Fibroblast of pulmonary artery (primary cell): ENCODE measurements around the gene UGT1A7.

Experiments used
- DNase-seq: peaks from one replicate; pipeline ENCODE4 v3.0.0-alpha.2; 2010; ENCODE audit warnings: low read depth
- H3K4me3 ChIP-seq: replicated peaks from 2 replicates; pipeline ENCODE4 v1.5.1; 2011; ENCODE audit warnings: low read depth, mild to moderate bottlenecking, control low read depth, low read length, moderate library complexity
- CTCF ChIP-seq: IDR thresholded peaks from 2 replicates; pipeline ENCODE4 v1.5.1; 2011; ENCODE audit warnings: mild to moderate bottlenecking, control low read depth, low read length, inconsistent platforms; ENCODE audit errors: missing control alignments

UGT1A7 gene

GRCh38 chr2:233764264-233764663, 82.6 kb downstream of the UGT1A7 start:
- DNase-seq = peak; percentile 66
- TF ChIP-seq CTCF = no peak
- H3K4me3 ChIP-seq = no peak overlapping the region

GRCh38 chr2:233764761-233765160, 83.1 kb downstream of the UGT1A7 start:
- no peak for TF ChIP-seq CTCF
- no peak for DNase-seq
- H3K4me3 ChIP-seq = no peak overlapping the region

GRCh38 chr2:233766416-233766815, 84.7 kb downstream of the UGT1A7 start:
- H3K4me3 ChIP-seq = no peak overlapping the region
- no peak for DNase-seq
- no peak for TF ChIP-seq CTCF

GRCh38 chr2:233768076-233768475, 86.4 kb downstream of the UGT1A7 start:
- TF ChIP-seq CTCF = no peak
- no peak for DNase-seq
- no peak overlapping the region for H3K4me3 ChIP-seq

- no peak for TF ChIP-seq CTCF
- no peak for DNase-seq
- H3K4me3 ChIP-seq = no peak overlapping the region
Measured at GRCh38 chr2:233769260-233769659, 87.6 kb downstream of the UGT1A7 start.

- TF ChIP-seq CTCF = no peak
- DNase-seq = no peak
- no peak overlapping the region for H3K4me3 ChIP-seq
Measured at GRCh38 chr2:233772153-233772552, 90.5 kb downstream of the UGT1A7 start.

- peak; percentile 46 for DNase-seq
- no peak overlapping the region for H3K4me3 ChIP-seq
- peak; percentile 7 for TF ChIP-seq CTCF
Measured at GRCh38 chr2:233772583-233772982, 90.9 kb downstream of the UGT1A7 start.
